GM12875 (cell line): Measurements from ENCODE around the gene APBA2.

Source experiments
- H3K4me3 ChIP-seq: one replicate; pipeline ENCODE4 v1.5.1; 2011; ENCODE audit warnings: low read depth, low read length, control low read depth
- CTCF ChIP-seq: IDR thresholded peaks from 2 replicates; pipeline ENCODE4 v1.5.1; 2011; ENCODE audit warnings: low read depth, mild to moderate bottlenecking, control low read depth, inconsistent platforms, low read length, moderate library complexity, borderline replicate concordance; ENCODE audit not compliant: insufficient read depth

Gene APBA2

GRCh38 chr15:29086891-29087290 lies 201.1 kb downstream of the APBA2 start:
- TF ChIP-seq CTCF = no peak
- no peak overlapping the region for H3K4me3 ChIP-seq

GRCh38 chr15:29087521-29088285 lies 201.9 kb downstream of the APBA2 start:
- H3K4me3 ChIP-seq = no peak overlapping the region
- TF ChIP-seq CTCF = no peak

GRCh38 chr15:29088666-29089065 lies 202.9 kb downstream of the APBA2 start:
- no peak for TF ChIP-seq CTCF
- H3K4me3 ChIP-seq = no peak overlapping the region

GRCh38 chr15:29089731-29090616 lies 204.2 kb downstream of the APBA2 start:
- no peak for TF ChIP-seq CTCF
- no peak overlapping the region for H3K4me3 ChIP-seq

- TF ChIP-seq CTCF = peak; percentile 86
These were observed 205.1 kb downstream of the APBA2 start for GRCh38 chr15:29090617-29091466.

GRCh38 chr15:29091666-29092065 lies 205.9 kb downstream of the APBA2 start:
- TF ChIP-seq CTCF = no peak
- H3K4me3 ChIP-seq = no peak overlapping the region

More at GRCh38 chr15:29090617-29091466, 205.1 kb downstream of the APBA2 start:
- H3K4me3 ChIP-seq = no peak overlapping the region
